Measurements from ENCODE around the gene ZDHHC14.

The ZDHHC14 gene

DNA sequence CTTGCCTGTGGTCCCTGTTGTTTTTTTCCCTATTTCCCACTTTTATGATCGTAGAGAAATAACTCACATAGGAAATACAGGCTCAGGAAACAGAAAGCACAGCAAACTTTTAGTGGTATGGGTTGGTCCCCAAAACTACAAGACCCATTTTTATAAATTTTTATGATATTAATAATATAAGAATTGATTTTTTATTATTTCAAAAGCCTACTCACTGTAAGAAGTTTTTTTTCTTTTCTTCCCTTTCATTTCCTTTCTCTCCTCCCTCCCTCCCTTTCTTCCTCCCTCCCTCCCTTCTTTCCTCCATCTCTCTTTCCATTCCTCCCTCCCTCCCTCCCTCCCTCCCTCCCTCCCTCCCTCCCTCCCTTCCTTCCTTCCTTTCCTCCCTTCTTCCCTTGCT is 141.5 kb downstream of the ZDHHC14 start:
- H3K4me3 ChIP-seq (ENCODE audit: low read length), result no peak overlapping the region
- no peak for DNase-seq
- no peaks in the 10 kb centered on the region for H3K36me3 ChIP-seq (replicated peaks; ENCODE audit: insufficient read depth, low read length)
- H3K27ac ChIP-seq (ENCODE audit: low read length), result no peak overlapping the region
- no peak overlapping the region for H2AFZ ChIP-seq (ENCODE audit: low read length)
- TF ChIP-seq CTCF (IDR thresholded peaks at IDR 0.05; ENCODE audit: low read length) (no peak), EZH2phosphoT487 (IDR thresholded peaks at IDR 0.05; ENCODE audit: low read length) (no peak), EZH2 (optimal IDR thresholded peaks at IDR 0.05; ENCODE audit: low read depth, low read length) (no peak)
- no peaks in the 10 kb centered on the region for H4K20me1 ChIP-seq (ENCODE audit: insufficient read depth, low read length)
- no peaks in the 10 kb centered on the region for H3K4me1 ChIP-seq (ENCODE audit: low read length)
- no peaks in the 10 kb centered on the region for H3F3A ChIP-seq (ENCODE audit: insufficient read depth, low read length)
- no peaks in the 10 kb centered on the region for H3K9me3 ChIP-seq (replicated peaks; ENCODE audit: insufficient read depth, low read length)
- no peaks in the 10 kb centered on the region for H3K79me2 ChIP-seq (ENCODE audit: low read length)
- H3K9ac ChIP-seq (ENCODE audit: low read length), result no peak overlapping the region
- no peaks in the 10 kb centered on the region for H3K27me3 ChIP-seq (replicated peaks; ENCODE audit: insufficient read depth, low read length)
- H3K9me2 ChIP-seq (replicated peaks; ENCODE audit: insufficient read depth, low read length), result no peaks in the 10 kb centered on the region
- H3K4me2 ChIP-seq (ENCODE audit: low read depth, low read length), result no peak overlapping the region

- no peaks in the 10 kb centered on the region for H3K36me3 ChIP-seq (replicated peaks; ENCODE audit: insufficient read depth, low read length)
- no peak overlapping the region for H2AFZ ChIP-seq (ENCODE audit: low read length)
- no peaks in the 10 kb centered on the region for H3K4me1 ChIP-seq (ENCODE audit: low read length)
- no peak overlapping the region for H3K9ac ChIP-seq (ENCODE audit: low read length)
- H3K4me2 ChIP-seq (ENCODE audit: low read depth, low read length), result no peak overlapping the region
- no peak for TF ChIP-seq EZH2phosphoT487 (IDR thresholded peaks at IDR 0.05; ENCODE audit: low read length)
- no peak for TF ChIP-seq CTCF (IDR thresholded peaks at IDR 0.05; ENCODE audit: low read length)
- no peak for TF ChIP-seq EZH2 (optimal IDR thresholded peaks at IDR 0.05; ENCODE audit: low read depth, low read length)
- H3F3A ChIP-seq (ENCODE audit: insufficient read depth, low read length), result no peaks in the 10 kb centered on the region
- H3K9me3 ChIP-seq (replicated peaks; ENCODE audit: insufficient read depth, low read length), result no peaks in the 10 kb centered on the region
- H3K4me3 ChIP-seq (ENCODE audit: low read length), result no peak overlapping the region
- H4K20me1 ChIP-seq (ENCODE audit: insufficient read depth, low read length), result no peaks in the 10 kb centered on the region
- no peaks in the 10 kb centered on the region for H3K79me2 ChIP-seq (ENCODE audit: low read length)
- DNase-seq, result no peak
- no peaks in the 10 kb centered on the region for H3K9me2 ChIP-seq (replicated peaks; ENCODE audit: insufficient read depth, low read length)
- no peaks in the 10 kb centered on the region for H3K27me3 ChIP-seq (replicated peaks; ENCODE audit: insufficient read depth, low read length)
- no peak overlapping the region for H3K27ac ChIP-seq (ENCODE audit: low read length)
Observed at GRCh38 chr6:157524735-157525134, 143.7 kb downstream of the ZDHHC14 start.

DNA sequence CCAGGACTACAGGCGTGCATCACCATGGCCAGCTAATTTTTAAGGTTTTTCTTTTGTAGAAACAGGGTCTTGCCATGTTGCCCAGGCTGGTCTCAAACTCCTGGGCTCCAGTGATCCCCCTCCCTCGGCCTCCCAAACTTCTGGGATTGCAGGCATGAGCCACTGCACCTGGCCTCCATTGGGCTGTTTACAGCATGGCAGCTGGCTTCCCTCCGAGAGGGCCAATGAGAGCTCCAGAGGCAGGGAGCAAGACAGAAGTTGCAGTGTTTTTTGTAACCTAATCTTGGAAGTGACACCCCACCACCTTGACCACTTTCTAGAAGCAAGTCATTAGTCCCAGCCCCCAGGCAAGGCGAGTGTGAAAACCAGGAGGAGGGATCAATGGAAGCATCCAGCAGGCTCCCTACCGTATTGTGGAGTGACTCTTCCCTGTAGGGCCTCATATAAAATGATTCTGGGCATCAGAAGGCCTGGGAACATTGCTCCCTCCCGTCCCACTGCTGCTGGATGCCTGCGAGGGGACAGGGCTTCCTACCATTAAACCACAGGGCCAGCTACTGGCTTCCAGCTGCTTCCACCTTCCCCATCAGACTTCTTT is 144.4 kb downstream of the ZDHHC14 start:
- no peak overlapping the region for H3K4me3 ChIP-seq (ENCODE audit: low read length)
- no peak for DNase-seq
- no peaks in the 10 kb centered on the region for H4K20me1 ChIP-seq (ENCODE audit: insufficient read depth, low read length)
- H3K9me2 ChIP-seq (replicated peaks; ENCODE audit: insufficient read depth, low read length), result no peaks in the 10 kb centered on the region
- H3K27me3 ChIP-seq (replicated peaks; ENCODE audit: insufficient read depth, low read length), result no peaks in the 10 kb centered on the region
- H3K36me3 ChIP-seq (replicated peaks; ENCODE audit: insufficient read depth, low read length), result no peaks in the 10 kb centered on the region
- no peak overlapping the region for H2AFZ ChIP-seq (ENCODE audit: low read length)
- no peak overlapping the region for H3K9ac ChIP-seq (ENCODE audit: low read length)
- H3K27ac ChIP-seq (ENCODE audit: low read length), result no peak overlapping the region
- H3K79me2 ChIP-seq (ENCODE audit: low read length), result no peaks in the 10 kb centered on the region
- no peaks in the 10 kb centered on the region for H3K9me3 ChIP-seq (replicated peaks; ENCODE audit: insufficient read depth, low read length)
- TF ChIP-seq EZH2phosphoT487 (IDR thresholded peaks at IDR 0.05; ENCODE audit: low read length) (no peak), EZH2 (optimal IDR thresholded peaks at IDR 0.05; ENCODE audit: low read depth, low read length) (no peak), CTCF (IDR thresholded peaks at IDR 0.05; ENCODE audit: low read length) (no peak)
- no peaks in the 10 kb centered on the region for H3K4me1 ChIP-seq (ENCODE audit: low read length)
- no peak overlapping the region for H3K4me2 ChIP-seq (ENCODE audit: low read depth, low read length)
- H3F3A ChIP-seq (ENCODE audit: insufficient read depth, low read length), result no peaks in the 10 kb centered on the region
